Neural progenitor cell (in vitro differentiated cells): ENCODE data around the gene BLTP3B. TPM values are rescaled to one million over a fixed set of nuclear protein-coding genes. Genes with fewer than 3 reads are reported as not detected.
A peak's percentile ranks its signal among the peaks of the same experiment; 100 is the strongest.

ENCODE experiments used
- DNase-seq: peaks from one replicate; pipeline ENCODE4 v3.0.0-alpha.2; 2016; ENCODE audit warnings: low spot score
- H2AFZ ChIP-seq: fragments of 200-600 bp; sonication (generic); replicated peaks from 2 replicates; pipeline ENCODE4 v1.6.1; 2016; ENCODE audit warnings: antibody characterized with exemption
- H3F3A ChIP-seq: fragments of 200-600 bp; sonication (generic); 2 replicates; pipeline ENCODE4 v1.6.1; 2016; ENCODE audit warnings: antibody characterized with exemption, low read depth
- H3K27ac ChIP-seq: fragments of 200-600 bp; sonication (generic); 2 replicates; pipeline ENCODE4 v1.5.1; 2016; ENCODE audit warnings: mild to moderate bottlenecking
- H3K27me3 ChIP-seq: fragments of 200-600 bp; sonication (generic); 2 replicates; pipeline ENCODE4 v1.6.1; 2016; ENCODE audit warnings: mild to moderate bottlenecking, moderate library complexity
- H3K36me3 ChIP-seq: fragments of 200-600 bp; sonication (generic); 2 replicates; pipeline ENCODE4 v1.5.1; 2016
- H3K4me1 ChIP-seq: fragments of 200-600 bp; sonication (generic); 2 replicates; pipeline ENCODE4 v1.6.1; 2016; ENCODE audit warnings: mixed run types
- H3K4me2 ChIP-seq: fragments of 200-600 bp; sonication (generic); 2 replicates; pipeline ENCODE4 v1.6.1; 2016
- H3K4me3 ChIP-seq: fragments of 200-600 bp; sonication (generic); 2 replicates; pipeline ENCODE4 v1.5.1; 2016
- H3K79me2 ChIP-seq: fragments of 200-600 bp; sonication (generic); 2 replicates; pipeline ENCODE4 v1.6.1; 2016; ENCODE audit warnings: low read depth
- H3K9ac ChIP-seq: fragments of 200-600 bp; sonication (generic); 2 replicates; pipeline ENCODE4 v1.6.1; 2016
- H3K9me3 ChIP-seq: fragments of 200-600 bp; sonication (generic); 2 replicates; pipeline ENCODE4 v1.5.1; 2016; ENCODE audit warnings: low read depth
- H4K20me1 ChIP-seq: fragments of 200-600 bp; sonication (generic); 2 replicates; pipeline ENCODE4 v1.6.1; 2016; ENCODE audit warnings: low read depth
- H3K27ac Mint-ChIP-seq: 3 replicates; pipeline ENCODE4 v1.8.0; 2021; ENCODE audit warnings: mixed read lengths
- H3K27me3 Mint-ChIP-seq: 2 replicates; pipeline ENCODE4 v1.8.0; 2022; ENCODE audit warnings: low read depth, mild to moderate bottlenecking, inconsistent platforms, moderate library complexity, mixed read lengths; ENCODE audit not compliant: insufficient read depth
- H3K36me3 Mint-ChIP-seq: 3 replicates; pipeline ENCODE4 v1.8.0; 2021; ENCODE audit warnings: mixed read lengths
- H3K4me1 Mint-ChIP-seq: 3 replicates; pipeline ENCODE4 v1.8.0; 2021; ENCODE audit warnings: mixed read lengths
- H3K4me3 Mint-ChIP-seq: 3 replicates; pipeline ENCODE4 v1.8.0; 2021; ENCODE audit warnings: mild to moderate bottlenecking, moderate library complexity, mixed read lengths
- H3K9me3 Mint-ChIP-seq: 3 replicates; pipeline ENCODE4 v1.8.0; 2020; ENCODE audit warnings: mixed read lengths
- CTCF ChIP-seq: fragments of 200-600 bp; sonication (generic); IDR thresholded peaks from 2 replicates; pipeline ENCODE4 v1.5.1; 2017; ENCODE audit warnings: antibody characterized with exemption, mild to moderate bottlenecking
- EZH2 ChIP-seq: fragments of 200-600 bp; sonication (generic); IDR thresholded peaks from 2 replicates; pipeline ENCODE4 v1.6.1; 2017; ENCODE audit warnings: antibody characterized with exemption, mild to moderate bottlenecking, moderate library complexity
- EZH2phosphoT487 ChIP-seq: fragments of 200-600 bp; sonication (generic); IDR thresholded peaks from 2 replicates; pipeline ENCODE4 v1.6.1; 2017; ENCODE audit warnings: antibody characterized with exemption
- total RNA-seq: library from RNA; depleted of rRNA; stranded (reverse); fragments of >200 nt; gene quantifications from 2 replicates; pipeline ENCODE4 v1.2.3, GENCODE V29; 2015; ENCODE audit warnings: low replicate concordance

BLTP3B gene
- total RNA-seq, 1 donor from 2014 or later, result 16.7 TPM

- no peaks in the 10 kb centered on the region for H3K4me1 ChIP-seq
- H2AFZ ChIP-seq, result no peak overlapping the region
- H3K9me3 Mint-ChIP-seq, result no peaks in the 10 kb centered on the region
- peaks cover 2% of the 10 kb centered on the region for H3K4me1 Mint-ChIP-seq
- no peak overlapping the region for H3K9ac ChIP-seq
- H3K4me3 Mint-ChIP-seq, result no peak overlapping the region
- TF ChIP-seq CTCF (peak; percentile 4), EZH2 (no peak)
- no peak for DNase-seq
- H3K27ac ChIP-seq, result no peak overlapping the region
- no peaks in the 10 kb centered on the region for H3F3A ChIP-seq
- no peaks in the 10 kb centered on the region for H4K20me1 ChIP-seq
- peaks cover 2% of the 10 kb centered on the region for H3K36me3 Mint-ChIP-seq
- H3K79me2 ChIP-seq, result no peaks in the 10 kb centered on the region
- H3K4me2 ChIP-seq, result no peak overlapping the region
- H3K4me3 ChIP-seq, result no peak overlapping the region
- peaks cover 4% of the 10 kb centered on the region for H3K27me3 Mint-ChIP-seq
- no peaks in the 10 kb centered on the region for H3K36me3 ChIP-seq
- H3K27ac Mint-ChIP-seq, result no peak overlapping the region
- no peaks in the 10 kb centered on the region for H3K9me3 ChIP-seq
- no peaks in the 10 kb centered on the region for H3K27me3 ChIP-seq
These were observed 27.7 kb upstream of the BLTP3B start for GRCh38 chr12:100170313-100170858.

GRCh38 chr12:100169345-100169744 lies 26.7 kb upstream of the BLTP3B start:
- Histone ChIP-seq H3K27me3 (no peaks in the 10 kb centered on the region), H3K79me2 (no peaks in the 10 kb centered on the region), H3K27ac (no peak overlapping the region), H2AFZ (no peak overlapping the region), H4K20me1 (no peaks in the 10 kb centered on the region), H3K4me1 (no peaks in the 10 kb centered on the region), H3K4me2 (no peak overlapping the region), H3K4me3 (no peak overlapping the region), H3F3A (no peaks in the 10 kb centered on the region), H3K9ac (no peak overlapping the region), H3K36me3 (no peaks in the 10 kb centered on the region), H3K9me3 (no peaks in the 10 kb centered on the region)
- H3K27me3 Mint-ChIP-seq, result peaks cover 3% of the 10 kb centered on the region
- no peak overlapping the region for H3K4me3 Mint-ChIP-seq
- no peak overlapping the region for H3K27ac Mint-ChIP-seq
- H3K4me1 Mint-ChIP-seq, result peaks cover 6% of the 10 kb centered on the region
- DNase-seq, result no peak
- TF ChIP-seq CTCF, result no peak
- no peak for TF ChIP-seq EZH2
- TF ChIP-seq EZH2phosphoT487, result no peak
- H3K36me3 Mint-ChIP-seq, result peaks cover 4% of the 10 kb centered on the region
- no peaks in the 10 kb centered on the region for H3K9me3 Mint-ChIP-seq

- H3K27ac Mint-ChIP-seq, result no peak overlapping the region
- Histone ChIP-seq H4K20me1 (no peaks in the 10 kb centered on the region), H2AFZ (no peak overlapping the region), H3K27ac (no peak overlapping the region), H3K4me1 (peaks cover 5% of the 10 kb centered on the region), H3K9ac (no peak overlapping the region), H3F3A (no peaks in the 10 kb centered on the region), H3K4me2 (no peak overlapping the region), H3K79me2 (no peaks in the 10 kb centered on the region), H3K27me3 (no peaks in the 10 kb centered on the region), H3K9me3 (no peaks in the 10 kb centered on the region), H3K4me3 (no peak overlapping the region), H3K36me3 (no peaks in the 10 kb centered on the region)
- H3K27me3 Mint-ChIP-seq, result peaks cover 8% of the 10 kb centered on the region
- H3K36me3 Mint-ChIP-seq, result peaks cover 4% of the 10 kb centered on the region
- no peak overlapping the region for H3K4me3 Mint-ChIP-seq
- H3K9me3 Mint-ChIP-seq, result no peaks in the 10 kb centered on the region
- peaks cover 14% of the 10 kb centered on the region for H3K4me1 Mint-ChIP-seq
- TF ChIP-seq CTCF, result no peak
- TF ChIP-seq EZH2phosphoT487, result no peak
- TF ChIP-seq EZH2, result no peak
- DNase-seq, result no peak
These were observed 25.9 kb upstream of the BLTP3B start for GRCh38 chr12:100168562-100168961.
